HL-60 (cell line): ENCODE measurements around the gene FGF4.

Experiments
- CTCF ChIP-seq: IDR thresholded peaks from one replicate; pipeline ENCODE4 v1.5.1; 2011; ENCODE audit warnings: low read length, control low read depth, inconsistent platforms; ENCODE audit not compliant: insufficient read depth
- GABPA ChIP-seq: IDR thresholded peaks from 2 replicates; pipeline ENCODE4 v1.6.1; 2012; ENCODE audit warnings: low read depth
- POLR2AphosphoS5 ChIP-seq: IDR thresholded peaks from 2 replicates; pipeline ENCODE4 v1.6.1; 2012; ENCODE audit warnings: low read depth
- SPI1 ChIP-seq: IDR thresholded peaks from 2 replicates; pipeline ENCODE4 v1.6.1; 2012; ENCODE audit warnings: low read depth, mild to moderate bottlenecking, borderline replicate concordance

GRCh38 chr11:69788956-69789355 lies 13.8 kb upstream of the FGF4 start:
- no peak for TF ChIP-seq CTCF
- no peak for TF ChIP-seq GABPA
- TF ChIP-seq POLR2AphosphoS5: no peak
- no peak for TF ChIP-seq SPI1
